Neural cell (in vitro differentiated cells): ENCODE measurements around the gene C16orf90. TPM values are rescaled to one million over a fixed set of nuclear protein-coding genes. Genes with fewer than 3 reads are reported as not detected.

Experiments used
- H2AFZ ChIP-seq: fragments of 200-600, 300-800 bp; sonication (generic), shearing (Covaris generic); 2 replicates; pipeline ENCODE4 v1.6.0; 2014; ENCODE audit warnings: low read depth, mild to moderate bottlenecking, antibody characterized with exemption, low read length, moderate library complexity
- H3F3A ChIP-seq: fragments of 200-600 bp; shearing (Covaris generic); 2 replicates; pipeline ENCODE4 v1.6.1; 2016; ENCODE audit warnings: mild to moderate bottlenecking, moderate library complexity, mixed read lengths, antibody characterized with exemption, low read length; ENCODE audit not compliant: insufficient read depth, poor library complexity, severe bottlenecking
- H3K27ac ChIP-seq: fragments of 200-600, 300-800 bp; sonication (generic), shearing (Covaris generic); 2 replicates; pipeline ENCODE4 v1.5.1; 2014; ENCODE audit warnings: mild to moderate bottlenecking, low read length, moderate library complexity
- H3K27me3 ChIP-seq: fragments of 300-800, 200-600 bp; sonication (generic), shearing (Covaris generic); 2 replicates; pipeline ENCODE4 v1.6.0; 2014; ENCODE audit warnings: mild to moderate bottlenecking, low read depth, low read length, moderate library complexity; ENCODE audit not compliant: insufficient read depth
- H3K36me3 ChIP-seq: fragments of 300-800, 200-600 bp; sonication (generic), shearing (Covaris generic); 2 replicates; pipeline ENCODE4 v1.5.1; 2014; ENCODE audit warnings: mild to moderate bottlenecking, antibody characterized with exemption, low read length, moderate library complexity; ENCODE audit not compliant: insufficient read depth
- H3K4me2 ChIP-seq: fragments of 300-800, 200-600 bp; sonication (generic), shearing (Covaris generic); 2 replicates; pipeline ENCODE4 v1.6.0; 2014; ENCODE audit warnings: mild to moderate bottlenecking, low read length
- H3K4me3 ChIP-seq: fragments of 300-800, 200-600 bp; sonication (generic), shearing (Covaris generic); 2 replicates; pipeline ENCODE4 v1.5.1; 2014; ENCODE audit warnings: mild to moderate bottlenecking, low read length, moderate library complexity
- H3K79me2 ChIP-seq: fragments of 200-600 bp; shearing (Covaris generic); replicated peaks from 2 replicates; pipeline ENCODE4 v1.6.0; 2014; ENCODE audit warnings: mild to moderate bottlenecking, low read length, moderate library complexity; ENCODE audit not compliant: insufficient read depth
- H3K9ac ChIP-seq: fragments of 300-800, 200-600 bp; sonication (generic), shearing (Covaris generic); 2 replicates; pipeline ENCODE4 v1.6.1; 2016; ENCODE audit warnings: mild to moderate bottlenecking, low read length, mixed read lengths
- H3K9me2 ChIP-seq: fragments of 200-600 bp; shearing (Covaris generic); 2 replicates; pipeline ENCODE4 v1.6.1; 2016; ENCODE audit warnings: mild to moderate bottlenecking, low read length, mixed read lengths; ENCODE audit not compliant: insufficient read depth
- H3K9me3 ChIP-seq: fragments of 200-600, 300-800 bp; sonication (generic), shearing (Covaris generic); 2 replicates; pipeline ENCODE4 v1.6.1; 2016; ENCODE audit warnings: mild to moderate bottlenecking, mixed run types, low read length, moderate library complexity, mixed read lengths
- H4K20me1 ChIP-seq: fragments of 200-600 bp; shearing (Covaris generic); 2 replicates; pipeline ENCODE4 v1.6.1; 2016; ENCODE audit warnings: mild to moderate bottlenecking, mixed run types; ENCODE audit not compliant: insufficient read depth
- CTCF ChIP-seq: fragments of 450-650 bp; IDR thresholded peaks from 2 replicates; pipeline ENCODE4 v1.5.1; 2014; ENCODE audit warnings: antibody characterized with exemption, mild to moderate bottlenecking, moderate library complexity; ENCODE audit not compliant: poor library complexity, severe bottlenecking
- EP300 ChIP-seq: fragments of 450-650 bp; conservative IDR thresholded peaks from 2 replicates; pipeline ENCODE4 v1.6.1; 2014; ENCODE audit warnings: antibody characterized with exemption, mild to moderate bottlenecking, moderate library complexity; ENCODE audit not compliant: poor library complexity, severe bottlenecking
- EZH2 ChIP-seq: fragments of 200-600, 300-800 bp; shearing (Covaris generic), sonication (generic); IDR thresholded peaks from 2 replicates; pipeline ENCODE4 v1.6.1; 2014; ENCODE audit warnings: antibody characterized with exemption, low read length, borderline replicate concordance, mild to moderate bottlenecking; ENCODE audit not compliant: insufficient read depth, poor library complexity, severe bottlenecking
- MXI1 ChIP-seq: fragments of 450-650 bp; conservative IDR thresholded peaks from 2 replicates; pipeline ENCODE4 v1.6.1; 2014; ENCODE audit warnings: antibody characterized with exemption, mild to moderate bottlenecking; ENCODE audit not compliant: poor library complexity, severe bottlenecking
- POLR2AphosphoS5 ChIP-seq: IDR thresholded peaks from 2 replicates; pipeline ENCODE4 v1.6.1; 2012
- RAD21 ChIP-seq: fragments of 450-650 bp; conservative IDR thresholded peaks from 2 replicates; pipeline ENCODE4 v1.6.1; 2014; ENCODE audit warnings: antibody characterized with exemption, mild to moderate bottlenecking, moderate library complexity
- REST ChIP-seq: IDR thresholded peaks from 2 replicates; pipeline ENCODE4 v1.6.1; 2012; ENCODE audit warnings: borderline replicate concordance
- SMC3 ChIP-seq: fragments of 450-650 bp; conservative IDR thresholded peaks from 2 replicates; pipeline ENCODE4 v1.6.1; 2014; ENCODE audit warnings: antibody characterized with exemption, mild to moderate bottlenecking, moderate library complexity; ENCODE audit not compliant: poor library complexity
- TAF1 ChIP-seq: IDR thresholded peaks from 2 replicates; pipeline ENCODE4 v1.6.1; 2012; ENCODE audit warnings: low read depth
- polyA plus RNA-seq: library from polyadenylated mRNA; depleted of rRNA; stranded (reverse); fragments of >200 nt; gene quantifications from 2 replicates; pipeline ENCODE4 v1.2.3, GENCODE V29; 2014

Gene C16orf90
- polyA plus RNA-seq, 1 donor from 2014 or later = not detected

GRCh38 chr16:3490911-3491629 lies 4.2 kb downstream of the C16orf90 start:
- H3K36me3 ChIP-seq = no peaks in the 10 kb centered on the region
- no peaks in the 10 kb centered on the region for H3K9me3 ChIP-seq
- H2AFZ ChIP-seq = no peak overlapping the region
- no peak overlapping the region for H3K9ac ChIP-seq
- TF ChIP-seq EP300 (no peak), CTCF (no peak), POLR2AphosphoS5 (no peak), RAD21 (no peak), REST (no peak), SMC3 (no peak), EZH2 (no peak), TAF1 (no peak), MXI1 (no peak)
- H4K20me1 ChIP-seq = no peaks in the 10 kb centered on the region
- no peaks in the 10 kb centered on the region for H3K27me3 ChIP-seq
- H3K4me2 ChIP-seq = no peak overlapping the region
- no peak overlapping the region for H3K27ac ChIP-seq
- H3K79me2 ChIP-seq = no peaks in the 10 kb centered on the region
- H3F3A ChIP-seq = no peaks in the 10 kb centered on the region
- no peaks in the 10 kb centered on the region for H3K9me2 ChIP-seq
- no peak overlapping the region for H3K4me3 ChIP-seq

GRCh38 chr16:3488801-3489200 lies 6.5 kb downstream of the C16orf90 start:
- no peak overlapping the region for H3K4me3 ChIP-seq
- H3F3A ChIP-seq = no peaks in the 10 kb centered on the region
- no peaks in the 10 kb centered on the region for H3K9me3 ChIP-seq
- H3K27ac ChIP-seq = no peak overlapping the region
- TF ChIP-seq RAD21 (no peak), EP300 (no peak), CTCF (no peak), TAF1 (no peak), SMC3 (no peak), REST (no peak), POLR2AphosphoS5 (no peak), EZH2 (no peak), MXI1 (no peak)
- no peaks in the 10 kb centered on the region for H3K36me3 ChIP-seq
- no peak overlapping the region for H3K9ac ChIP-seq
- H3K9me2 ChIP-seq = no peaks in the 10 kb centered on the region
- H3K79me2 ChIP-seq = no peaks in the 10 kb centered on the region
- no peaks in the 10 kb centered on the region for H4K20me1 ChIP-seq
- no peak overlapping the region for H3K4me2 ChIP-seq
- H2AFZ ChIP-seq = no peak overlapping the region
- H3K27me3 ChIP-seq = no peaks in the 10 kb centered on the region
